CD4-positive, alpha-beta T cell treated with Interferon alpha-2 for 1 hour (primary cell): ENCODE data around the gene SPRY2.

Experiments
- DNase-seq, 2 donors: peaks; one replicate each; pipeline ENCODE4 v3.0.0-alpha.2; 2020 to 2022

The SPRY2 gene

GRCh38 chr13:80312012-80312704 is 28.8 kb downstream of the SPRY2 start:
- DNase-seq: no peak

- DNase-seq: no peak
Measured at GRCh38 chr13:80309926-80310325, 31.0 kb downstream of the SPRY2 start.

- no peak for DNase-seq
Measured at GRCh38 chr13:80307401-80307987, 33.4 kb downstream of the SPRY2 start.

GRCh38 chr13:80306337-80306972 is 34.5 kb downstream of the SPRY2 start:
- DNase-seq: no peak

GRCh38 chr13:80305737-80306136 is 35.2 kb downstream of the SPRY2 start:
- no peak for DNase-seq

- DNase-seq: no peak
Measured at GRCh38 chr13:80303225-80303811, 37.6 kb downstream of the SPRY2 start.

- no peak for DNase-seq
Measured at GRCh38 chr13:80299046-80299445, 41.9 kb downstream of the SPRY2 start.

GRCh38 chr13:80297503-80297902 is 43.4 kb downstream of the SPRY2 start:
- DNase-seq: no peak

GRCh38 chr13:80297094-80297493 is 43.8 kb downstream of the SPRY2 start:
- DNase-seq: no peak

- DNase-seq: no peak
Measured at GRCh38 chr13:80296638-80297037, 44.3 kb downstream of the SPRY2 start.

- DNase-seq: no peak
Measured at GRCh38 chr13:80290591-80290990, 50.3 kb downstream of the SPRY2 start.
